Hepatocyte (in vitro differentiated cells): ENCODE data around the gene TMEM121B.

Source experiments
- CTCF ChIP-seq: fragments of 200-600 bp; sonication (generic); IDR thresholded peaks from 2 replicates; pipeline ENCODE4 v1.5.1; 2016; ENCODE audit warnings: antibody characterized with exemption, mild to moderate bottlenecking; ENCODE audit not compliant: poor library complexity
- EZH2 ChIP-seq: fragments of 200-600 bp; sonication (generic); IDR thresholded peaks from 2 replicates; pipeline ENCODE4 v1.6.1; 2016; ENCODE audit warnings: antibody characterized with exemption, mild to moderate bottlenecking, borderline replicate concordance

DNA sequence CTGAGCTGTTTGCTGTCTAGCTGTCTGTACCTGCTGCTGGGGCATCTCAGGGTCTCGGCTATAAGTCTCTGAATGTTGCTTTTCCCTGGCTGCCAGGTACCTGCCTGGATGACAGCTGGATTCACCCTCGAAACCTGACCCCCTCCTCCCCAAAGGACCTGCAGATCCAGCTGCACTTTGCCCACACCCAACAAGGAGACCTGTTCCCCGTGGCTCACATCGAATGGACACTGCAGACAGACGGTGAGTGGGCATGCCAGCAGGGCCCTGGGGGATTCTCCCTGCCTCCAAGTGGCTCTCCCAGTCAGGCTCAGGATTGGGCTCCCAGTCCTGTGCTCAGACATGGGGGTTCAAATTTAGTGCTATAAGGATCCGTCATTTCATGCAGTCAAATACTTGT, 23.5 kb downstream of the TMEM121B start:
- TF ChIP-seq CTCF, result no peak
- TF ChIP-seq EZH2, result no peak
